ENCODE data around the gene CAMK4. TPM values are rescaled to one million over a fixed set of nuclear protein-coding genes. Genes with fewer than 3 reads are reported as not detected.

Gene CAMK4
- polyA plus RNA-seq, 1 donor from 2014 or later: 16.6 TPM

DNA sequence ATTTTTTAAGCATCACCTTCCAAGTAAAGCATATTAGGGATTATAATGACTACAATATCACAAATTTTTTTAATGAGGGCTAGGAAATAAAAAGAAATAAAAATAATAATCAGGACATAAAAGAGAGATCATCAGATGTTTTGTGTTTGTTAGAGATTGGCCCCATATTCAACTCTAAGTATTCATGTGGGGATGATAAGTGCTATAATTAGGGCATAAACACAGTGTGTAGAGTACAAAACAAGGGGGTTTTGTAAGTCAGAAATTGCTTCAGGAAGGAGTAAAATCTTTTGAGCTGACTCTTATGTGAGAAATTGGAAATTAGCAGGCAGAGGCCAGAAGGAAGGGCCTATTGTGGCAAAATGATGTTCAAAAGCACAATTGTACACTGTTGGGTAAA lies 160.9 kb downstream of the CAMK4 start:
- Histone ChIP-seq H3F3A (ENCODE audit: insufficient read depth, low read length, poor library complexity, severe bottlenecking) (no peaks in the 10 kb centered on the region), H3K9me3 (ENCODE audit: low read length) (no peaks in the 10 kb centered on the region), H4K20me1 (ENCODE audit: insufficient read depth) (no peaks in the 10 kb centered on the region), H3K27ac (ENCODE audit: low read length) (no peak overlapping the region), H3K27me3 (ENCODE audit: insufficient read depth, low read depth, low read length) (no peaks in the 10 kb centered on the region), H3K4me3 (ENCODE audit: low read length) (no peak overlapping the region), H3K36me3 (ENCODE audit: insufficient read depth, low read length) (no peaks in the 10 kb centered on the region), H3K79me2 (replicated peaks; ENCODE audit: insufficient read depth, low read length) (no peaks in the 10 kb centered on the region), H3K9me2 (ENCODE audit: insufficient read depth, low read length) (no peaks in the 10 kb centered on the region), H3K9ac (ENCODE audit: low read length) (no peak overlapping the region), H2AFZ (ENCODE audit: low read depth, low read length) (no peak overlapping the region), H3K4me2 (ENCODE audit: low read length) (no peak overlapping the region)
- TF ChIP-seq TAF1 (IDR thresholded peaks at IDR 0.05; ENCODE audit: low read depth): no peak
- TF ChIP-seq RAD21 (conservative IDR thresholded peaks at IDR 0.05): no peak

DNA sequence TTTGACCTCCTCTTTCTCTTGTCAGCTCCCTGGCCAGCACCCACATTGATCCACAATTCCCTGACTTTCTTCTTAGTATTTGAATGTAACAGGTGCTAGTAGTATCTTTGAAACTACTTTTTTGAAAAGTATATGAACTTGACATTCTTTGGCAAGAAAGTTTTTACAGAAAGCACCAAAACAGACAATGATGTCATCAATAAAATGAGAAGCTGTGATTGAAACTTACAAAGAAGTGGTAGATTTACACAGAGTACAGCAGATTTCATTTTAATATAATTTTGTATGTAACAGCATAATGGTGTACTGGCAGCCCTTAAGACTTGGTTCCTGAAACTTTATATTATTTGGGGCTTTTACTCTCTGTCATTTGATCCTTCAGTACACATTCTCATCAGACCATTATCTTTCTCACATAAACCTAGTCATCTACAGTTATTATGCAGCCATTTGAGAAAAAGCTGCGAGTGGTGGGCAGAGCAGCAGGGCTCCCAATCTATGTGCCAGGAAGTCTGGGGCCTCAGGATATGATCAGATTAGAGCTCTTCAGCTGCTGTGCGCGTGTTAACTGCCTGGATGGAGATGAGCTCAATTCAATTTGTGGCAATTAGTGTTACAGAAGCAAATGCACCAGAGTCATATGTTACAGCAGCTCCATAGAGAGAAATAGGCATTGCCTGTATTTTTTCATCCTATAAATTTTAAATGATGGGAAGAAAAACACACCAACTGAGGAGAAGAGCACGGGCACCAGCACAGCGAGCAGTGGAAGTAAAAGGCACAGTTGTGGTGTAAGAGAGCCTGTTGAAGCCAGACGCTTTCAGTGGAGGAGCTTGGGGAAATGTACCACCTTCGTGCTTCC lies 162.0 kb downstream of the CAMK4 start:
- H3K4me3 ChIP-seq (ENCODE audit: low read length): peak overlapping the region; percentile 20
- H3K9ac ChIP-seq (ENCODE audit: low read length): no peak overlapping the region
- peak overlapping the region; percentile 34 for H3K27ac ChIP-seq (ENCODE audit: low read length)
- H3F3A ChIP-seq (ENCODE audit: insufficient read depth, low read length, poor library complexity, severe bottlenecking): no peaks in the 10 kb centered on the region
- no peak overlapping the region for H2AFZ ChIP-seq (ENCODE audit: low read depth, low read length)
- no peak overlapping the region for H3K4me2 ChIP-seq (ENCODE audit: low read length)
- no peak for TF ChIP-seq SMC3 (conservative IDR thresholded peaks at IDR 0.05; ENCODE audit: poor library complexity)
- TF ChIP-seq, protein P1, sequence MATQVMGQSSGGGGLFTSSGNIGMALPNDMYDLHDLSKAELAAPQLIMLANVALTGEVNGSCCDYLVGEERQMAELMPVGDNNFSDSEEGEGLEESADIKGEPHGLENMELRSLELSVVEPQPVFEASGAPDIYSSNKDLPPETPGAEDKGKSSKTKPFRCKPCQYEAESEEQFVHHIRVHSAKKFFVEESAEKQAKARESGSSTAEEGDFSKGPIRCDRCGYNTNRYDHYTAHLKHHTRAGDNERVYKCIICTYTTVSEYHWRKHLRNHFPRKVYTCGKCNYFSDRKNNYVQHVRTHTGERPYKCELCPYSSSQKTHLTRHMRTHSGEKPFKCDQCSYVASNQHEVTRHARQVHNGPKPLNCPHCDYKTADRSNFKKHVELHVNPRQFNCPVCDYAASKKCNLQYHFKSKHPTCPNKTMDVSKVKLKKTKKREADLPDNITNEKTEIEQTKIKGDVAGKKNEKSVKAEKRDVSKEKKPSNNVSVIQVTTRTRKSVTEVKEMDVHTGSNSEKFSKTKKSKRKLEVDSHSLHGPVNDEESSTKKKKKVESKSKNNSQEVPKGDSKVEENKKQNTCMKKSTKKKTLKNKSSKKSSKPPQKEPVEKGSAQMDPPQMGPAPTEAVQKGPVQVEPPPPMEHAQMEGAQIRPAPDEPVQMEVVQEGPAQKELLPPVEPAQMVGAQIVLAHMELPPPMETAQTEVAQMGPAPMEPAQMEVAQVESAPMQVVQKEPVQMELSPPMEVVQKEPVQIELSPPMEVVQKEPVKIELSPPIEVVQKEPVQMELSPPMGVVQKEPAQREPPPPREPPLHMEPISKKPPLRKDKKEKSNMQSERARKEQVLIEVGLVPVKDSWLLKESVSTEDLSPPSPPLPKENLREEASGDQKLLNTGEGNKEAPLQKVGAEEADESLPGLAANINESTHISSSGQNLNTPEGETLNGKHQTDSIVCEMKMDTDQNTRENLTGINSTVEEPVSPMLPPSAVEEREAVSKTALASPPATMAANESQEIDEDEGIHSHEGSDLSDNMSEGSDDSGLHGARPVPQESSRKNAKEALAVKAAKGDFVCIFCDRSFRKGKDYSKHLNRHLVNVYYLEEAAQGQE (IDR thresholded peaks at IDR 0.05; ENCODE audit: borderline replicate concordance): no peak
- TF ChIP-seq, protein P2, sequence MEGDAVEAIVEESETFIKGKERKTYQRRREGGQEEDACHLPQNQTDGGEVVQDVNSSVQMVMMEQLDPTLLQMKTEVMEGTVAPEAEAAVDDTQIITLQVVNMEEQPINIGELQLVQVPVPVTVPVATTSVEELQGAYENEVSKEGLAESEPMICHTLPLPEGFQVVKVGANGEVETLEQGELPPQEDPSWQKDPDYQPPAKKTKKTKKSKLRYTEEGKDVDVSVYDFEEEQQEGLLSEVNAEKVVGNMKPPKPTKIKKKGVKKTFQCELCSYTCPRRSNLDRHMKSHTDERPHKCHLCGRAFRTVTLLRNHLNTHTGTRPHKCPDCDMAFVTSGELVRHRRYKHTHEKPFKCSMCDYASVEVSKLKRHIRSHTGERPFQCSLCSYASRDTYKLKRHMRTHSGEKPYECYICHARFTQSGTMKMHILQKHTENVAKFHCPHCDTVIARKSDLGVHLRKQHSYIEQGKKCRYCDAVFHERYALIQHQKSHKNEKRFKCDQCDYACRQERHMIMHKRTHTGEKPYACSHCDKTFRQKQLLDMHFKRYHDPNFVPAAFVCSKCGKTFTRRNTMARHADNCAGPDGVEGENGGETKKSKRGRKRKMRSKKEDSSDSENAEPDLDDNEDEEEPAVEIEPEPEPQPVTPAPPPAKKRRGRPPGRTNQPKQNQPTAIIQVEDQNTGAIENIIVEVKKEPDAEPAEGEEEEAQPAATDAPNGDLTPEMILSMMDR (IDR thresholded peaks at IDR 0.05; ENCODE audit: poor library complexity, severe bottlenecking): no peak
- TF ChIP-seq EP300 (conservative IDR thresholded peaks at IDR 0.05; ENCODE audit: poor library complexity, severe bottlenecking): no peak
- no peak for TF ChIP-seq POLR2AphosphoS5 (IDR thresholded peaks at IDR 0.05)
- TF ChIP-seq RAD21 (conservative IDR thresholded peaks at IDR 0.05): no peak
- TF ChIP-seq EZH2 (IDR thresholded peaks at IDR 0.05; ENCODE audit: borderline replicate concordance, insufficient read depth, low read length, poor library complexity, severe bottlenecking): no peak
- TF ChIP-seq TAF1 (IDR thresholded peaks at IDR 0.05; ENCODE audit: low read depth): no peak
- TF ChIP-seq MXI1 (conservative IDR thresholded peaks at IDR 0.05; ENCODE audit: poor library complexity, severe bottlenecking): no peak
- no peaks in the 10 kb centered on the region for H3K27me3 ChIP-seq (ENCODE audit: insufficient read depth, low read depth, low read length)
- no peaks in the 10 kb centered on the region for H3K36me3 ChIP-seq (ENCODE audit: insufficient read depth, low read length)
- H3K9me3 ChIP-seq (ENCODE audit: low read length): no peaks in the 10 kb centered on the region
- no peaks in the 10 kb centered on the region for H4K20me1 ChIP-seq (ENCODE audit: insufficient read depth)
- H3K79me2 ChIP-seq (replicated peaks; ENCODE audit: insufficient read depth, low read length): no peaks in the 10 kb centered on the region
- no peaks in the 10 kb centered on the region for H3K9me2 ChIP-seq (ENCODE audit: insufficient read depth, low read length)

All from neural cell (in vitro differentiated cells).